ENCODE measurements around the gene CLEC4A. TPM values are rescaled to one million over a fixed set of nuclear protein-coding genes. Genes with fewer than 3 reads are reported as not detected.
"Not testable (repeated sequence)": the region's sequence is repeated elsewhere in the genome, so short reads cannot be mapped to it uniquely, and the experiment has no call there.

Gene CLEC4A
- polyA plus RNA-seq, 2 of the 4 experiments (the other 2 are of a cell fraction), result 0.27 TPM; not detected in 1

GRCh38 chr12:8088574-8088973 is 34.8 kb upstream of the CLEC4A start (continued):
- TF ChIP-seq, protein P1, sequence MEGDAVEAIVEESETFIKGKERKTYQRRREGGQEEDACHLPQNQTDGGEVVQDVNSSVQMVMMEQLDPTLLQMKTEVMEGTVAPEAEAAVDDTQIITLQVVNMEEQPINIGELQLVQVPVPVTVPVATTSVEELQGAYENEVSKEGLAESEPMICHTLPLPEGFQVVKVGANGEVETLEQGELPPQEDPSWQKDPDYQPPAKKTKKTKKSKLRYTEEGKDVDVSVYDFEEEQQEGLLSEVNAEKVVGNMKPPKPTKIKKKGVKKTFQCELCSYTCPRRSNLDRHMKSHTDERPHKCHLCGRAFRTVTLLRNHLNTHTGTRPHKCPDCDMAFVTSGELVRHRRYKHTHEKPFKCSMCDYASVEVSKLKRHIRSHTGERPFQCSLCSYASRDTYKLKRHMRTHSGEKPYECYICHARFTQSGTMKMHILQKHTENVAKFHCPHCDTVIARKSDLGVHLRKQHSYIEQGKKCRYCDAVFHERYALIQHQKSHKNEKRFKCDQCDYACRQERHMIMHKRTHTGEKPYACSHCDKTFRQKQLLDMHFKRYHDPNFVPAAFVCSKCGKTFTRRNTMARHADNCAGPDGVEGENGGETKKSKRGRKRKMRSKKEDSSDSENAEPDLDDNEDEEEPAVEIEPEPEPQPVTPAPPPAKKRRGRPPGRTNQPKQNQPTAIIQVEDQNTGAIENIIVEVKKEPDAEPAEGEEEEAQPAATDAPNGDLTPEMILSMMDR (IDR thresholded peaks at IDR 0.05), result no peak
- no peak for TF ChIP-seq POLR2AphosphoS2 (conservative IDR thresholded peaks at IDR 0.05; ENCODE audit: low read length)
- no peak for TF ChIP-seq ZFP36 (IDR thresholded peaks at IDR 0.05; ENCODE audit: borderline replicate concordance, partially characterized antibody)
- no peak for TF ChIP-seq KDM1A (IDR thresholded peaks at IDR 0.05; ENCODE audit: low read depth)
- TF ChIP-seq CHD4 (IDR thresholded peaks at IDR 0.05; ENCODE audit: borderline replicate concordance), result no peak
- TF ChIP-seq, protein P2, sequence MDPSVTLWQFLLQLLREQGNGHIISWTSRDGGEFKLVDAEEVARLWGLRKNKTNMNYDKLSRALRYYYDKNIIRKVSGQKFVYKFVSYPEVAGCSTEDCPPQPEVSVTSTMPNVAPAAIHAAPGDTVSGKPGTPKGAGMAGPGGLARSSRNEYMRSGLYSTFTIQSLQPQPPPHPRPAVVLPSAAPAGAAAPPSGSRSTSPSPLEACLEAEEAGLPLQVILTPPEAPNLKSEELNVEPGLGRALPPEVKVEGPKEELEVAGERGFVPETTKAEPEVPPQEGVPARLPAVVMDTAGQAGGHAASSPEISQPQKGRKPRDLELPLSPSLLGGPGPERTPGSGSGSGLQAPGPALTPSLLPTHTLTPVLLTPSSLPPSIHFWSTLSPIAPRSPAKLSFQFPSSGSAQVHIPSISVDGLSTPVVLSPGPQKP (IDR thresholded peaks at IDR 0.05; ENCODE audit: low read depth, low read length), result no peak
- TF ChIP-seq BCL3 (IDR thresholded peaks at IDR 0.05), result no peak
- TF ChIP-seq CEBPB (IDR thresholded peaks at IDR 0.05), result no peak

DNA sequence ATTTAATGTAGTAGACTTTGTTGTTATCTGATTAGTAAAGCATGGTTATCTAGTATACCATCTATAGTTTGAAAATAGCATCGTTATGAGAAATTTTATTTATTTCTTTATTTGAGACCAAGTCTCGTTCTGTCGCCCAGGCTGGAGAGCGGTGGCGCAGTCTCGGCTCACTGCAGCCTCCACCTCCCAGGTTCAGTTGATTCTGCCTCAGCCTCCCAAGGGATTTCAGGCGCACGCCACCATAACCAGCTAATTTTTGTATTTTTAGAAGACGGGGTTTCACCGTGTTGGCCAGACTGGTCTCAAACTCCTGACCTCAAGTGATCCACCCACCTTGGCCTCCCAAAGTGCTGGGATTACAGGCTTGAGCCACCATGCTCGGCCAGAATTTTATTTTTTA is 34.1 kb upstream of the CLEC4A start:
- POLR2A ChIA-PET; ATAC-seq; CTCF ChIA-PET; H3K4me2 ChIP-seq; H3K4me1 ChIP-seq; H3K4me3 ChIP-seq; H3K9me3 ChIP-seq; FAIRE-seq; H3K27ac ChIP-seq; DNase-seq (ENCODE audit: low read depth in 1 of 2, low spot score in 1 of 2): not testable (repeated sequence)
- 96% methylated on average over 11 of the region's 11 CpGs for WGBS (ENCODE audit: missing lambda C conversion rate)

GRCh38 chr12:8089716-8090115 is 33.7 kb upstream of the CLEC4A start:
- Histone ChIP-seq H3K9me3 (no peaks in the 10 kb centered on the region), H3K27ac (no peak overlapping the region), H3K4me2 (no peak overlapping the region), H3K4me1 (no peaks in the 10 kb centered on the region), H3K4me3 (no peak overlapping the region)
- no peak for FAIRE-seq
- no peak for ATAC-seq
- CTCF ChIA-PET, result no interaction called here
- POLR2A ChIA-PET, result no interaction called here
- WGBS (ENCODE audit: missing lambda C conversion rate), result 86% methylated on average over 5 of the region's 5 CpGs
- no peak for TF ChIP-seq E2F6 (IDR thresholded peaks at IDR 0.05; ENCODE audit: borderline replicate concordance, low read depth)
- TF ChIP-seq RFX5 (IDR thresholded peaks at IDR 0.05), result no peak
- TF ChIP-seq FOXS1 (CRISPR knock-in tag; IDR thresholded peaks at IDR 0.05), result no peak
- no peak for TF ChIP-seq HOXB5 (CRISPR knock-in tag; IDR thresholded peaks at IDR 0.05)
- TF ChIP-seq JUNB (IDR thresholded peaks at IDR 0.05), result no peak
- no peak for TF ChIP-seq POLR2A (IDR thresholded peaks at IDR 0.05; ENCODE audit: low read length)
- TF ChIP-seq SREBF2 (IDR thresholded peaks at IDR 0.05), result no peak
- no peak for TF ChIP-seq MYC (IDR thresholded peaks at IDR 0.05; ENCODE audit: borderline replicate concordance, low read length)
- TF ChIP-seq HDAC2 (IDR thresholded peaks at IDR 0.05), result no peak
- TF ChIP-seq CHD2 (IDR thresholded peaks at IDR 0.05; ENCODE audit: low read length, partially characterized antibody), result no peak
- TF ChIP-seq MAZ (IDR thresholded peaks at IDR 0.05; ENCODE audit: borderline replicate concordance, low read depth, low read length), result no peak
- no peak for DNase-seq (ENCODE audit: low read depth in 1 of 2, low spot score in 1 of 2)

DNA sequence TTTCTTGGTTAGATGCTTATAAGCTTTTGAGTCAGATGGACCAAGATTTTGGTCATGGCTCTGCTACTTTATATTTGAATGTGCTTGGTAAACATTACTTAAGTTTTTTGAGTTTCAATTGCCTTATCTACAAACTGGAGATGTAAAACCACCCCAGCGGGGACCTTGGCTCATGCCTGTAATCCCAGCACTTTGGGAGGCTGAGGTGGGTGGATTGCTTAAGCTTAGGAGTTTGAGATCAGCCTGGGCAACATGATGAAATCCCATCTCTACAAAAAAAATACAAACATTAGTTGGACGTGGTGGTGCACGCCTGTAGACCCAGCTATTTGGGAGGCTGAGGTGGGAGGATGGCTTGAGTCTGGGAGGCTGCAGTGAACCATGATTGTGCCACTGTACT is 30.1 kb upstream of the CLEC4A start:
- H3K4me1 ChIP-seq, result no peaks in the 10 kb centered on the region
- CTCF ChIA-PET, result interaction anchor here (1.8 kb wide), 1 partner anchor 16 kb away, joined by 11 read pairs; no protein-coding TSS in a partner anchor
- TF ChIP-seq RAD21 (conservative IDR thresholded peaks at IDR 0.05 in 1 of 2, IDR thresholded peaks at IDR 0.05 in 1 of 2) (no peak), NPAS2 (CRISPR knock-in tag; IDR thresholded peaks at IDR 0.05; ENCODE audit: borderline replicate concordance) (no peak), ZSCAN20 (CRISPR knock-in tag; IDR thresholded peaks at IDR 0.05) (no peak), MAFK (IDR thresholded peaks at IDR 0.05; ENCODE audit: partially characterized antibody) (no peak), RCOR1 (IDR thresholded peaks at IDR 0.05; ENCODE audit: low read depth, low read length) (no peak), FOSL2 (IDR thresholded peaks at IDR 0.05) (no peak), FOSL2 (CRISPR knock-in tag; IDR thresholded peaks at IDR 0.05) (no peak), HMGXB4 (CRISPR knock-in tag; IDR thresholded peaks at IDR 0.05; ENCODE audit: borderline replicate concordance) (no peak), TFCP2L1 (CRISPR knock-in tag; IDR thresholded peaks at IDR 0.05) (no peak), SREBF2 (IDR thresholded peaks at IDR 0.05) (no peak), RNF2 (IDR thresholded peaks at IDR 0.05; ENCODE audit: borderline replicate concordance, low read depth) (no peak), CBX8 (IDR thresholded peaks at IDR 0.05) (no peak)

More for the DNA sequence above, 30.1 kb upstream of the CLEC4A start:
- Histone ChIP-seq H3K9me3 (no peaks in the 10 kb centered on the region), H3K4me3 (no peak overlapping the region), H3K4me2 (no peak overlapping the region), H3K27ac (no peak overlapping the region)
- FAIRE-seq (no peak), DNase-seq (ENCODE audit: low read depth in 1 of 2, low spot score in 1 of 2) (no peak), ATAC-seq (no peak)
- POLR2A ChIA-PET, result no interaction called here
- WGBS (ENCODE audit: missing lambda C conversion rate), result 98% methylated on average over 3 of the region's 3 CpGs

All from A549 (cell line).